HG03378 (cell line): ENCODE measurements around the gene SBSN.
"Not testable (repeated sequence)": the region's sequence is repeated elsewhere in the genome, so short reads cannot be mapped to it uniquely, and the experiment has no call there.

ENCODE experiments used
- ATAC-seq: cut with Tn5 transposase; IDR thresholded peaks from one replicate; pipeline ENCODE4 v1.9.1; 2021; ENCODE audit warnings: mild to moderate bottlenecking, moderate library complexity; ENCODE audit not compliant: unreplicated experiment

Gene SBSN

GRCh38 chr19:35476149-35476548 is 52.0 kb downstream of the SBSN start:
- ATAC-seq = no peak

- not testable (repeated sequence) for ATAC-seq
These were observed 53.5 kb downstream of the SBSN start for GRCh38 chr19:35474594-35474993.

- ATAC-seq = no peak
These were observed 54.0 kb downstream of the SBSN start for GRCh38 chr19:35474104-35474503.
